Limb (tissue), 2 donors: ENCODE data around the gene FTCDNL1.

ENCODE experiments used
- DNase-seq, 2 donors: peaks; one replicate each; pipeline ENCODE4 v3.0.0-alpha.2; 2016; ENCODE audit errors: extremely low spot score in 2 of 2

FTCDNL1 gene

DNA sequence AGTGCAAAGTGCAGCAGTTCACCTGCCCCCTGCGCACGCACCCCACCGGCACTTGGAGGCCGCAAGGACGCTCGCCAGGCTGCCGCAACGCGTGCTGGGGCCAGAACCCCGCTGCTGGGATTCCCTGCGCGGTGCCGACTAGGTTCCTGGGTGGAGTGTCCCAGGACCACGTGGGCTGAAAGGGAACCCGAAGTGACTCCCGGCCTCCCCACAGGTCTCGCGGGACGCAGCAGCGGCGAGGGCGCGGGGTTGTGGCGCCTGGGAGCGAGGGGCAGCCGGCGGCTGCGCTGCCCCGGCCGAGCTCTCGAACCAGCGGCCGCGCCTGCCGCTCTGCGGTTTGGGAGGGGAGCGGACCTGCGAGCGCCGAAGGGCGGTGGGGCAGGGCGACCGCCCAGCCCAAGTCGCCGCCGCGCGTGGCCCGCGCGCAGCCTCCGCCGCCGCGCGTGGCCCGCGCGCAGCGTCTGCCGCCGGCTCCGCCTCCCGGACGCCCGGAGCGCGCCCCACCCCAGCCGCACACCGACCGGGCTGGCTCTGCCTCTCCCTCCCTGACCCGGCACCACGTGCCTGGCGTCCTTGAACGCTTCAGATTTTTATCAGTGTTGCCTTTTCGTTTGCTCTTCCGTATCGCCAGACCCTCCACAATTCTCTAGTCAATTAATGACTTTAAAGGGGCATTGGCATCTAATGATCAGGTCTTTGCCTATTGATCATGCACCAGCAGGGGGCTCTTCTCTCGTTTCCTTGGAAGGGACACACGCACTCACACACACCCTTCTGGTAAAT lies at the start of gene FTCDNL1:
TSS of gene FTCDNL1 (minus strand) at position 475 of the 783 bp plus-strand sequence. CDS start 2,230 bp downstream, outside the sequence.
- peak; percentile 68 to 76 for DNase-seq

- no peak for DNase-seq
Observed at GRCh38 chr2:199896617-199897016, 45.6 kb upstream of the FTCDNL1 start.

DNA sequence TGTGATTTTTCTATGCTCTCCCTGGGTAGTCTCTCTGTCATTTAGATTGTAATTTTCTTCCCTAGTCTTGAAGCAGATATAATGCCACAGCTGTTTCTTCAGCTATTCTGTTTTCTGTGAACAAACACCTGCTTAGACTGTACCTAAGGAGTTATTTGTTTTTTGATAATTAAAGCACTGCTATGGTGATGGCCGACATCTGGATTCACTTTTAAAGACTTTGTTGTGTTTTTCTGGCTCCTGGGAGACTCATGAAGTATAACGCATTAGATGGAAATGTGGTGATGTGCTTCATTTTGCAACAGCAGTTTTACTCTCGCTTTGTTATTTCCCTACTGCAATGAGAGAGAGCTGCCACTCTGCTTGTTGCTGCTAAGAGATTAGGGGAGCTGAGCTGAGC lies 44.4 kb upstream of the FTCDNL1 start:
- DNase-seq, result peak in 1 of 2 donors; percentile 27

DNA sequence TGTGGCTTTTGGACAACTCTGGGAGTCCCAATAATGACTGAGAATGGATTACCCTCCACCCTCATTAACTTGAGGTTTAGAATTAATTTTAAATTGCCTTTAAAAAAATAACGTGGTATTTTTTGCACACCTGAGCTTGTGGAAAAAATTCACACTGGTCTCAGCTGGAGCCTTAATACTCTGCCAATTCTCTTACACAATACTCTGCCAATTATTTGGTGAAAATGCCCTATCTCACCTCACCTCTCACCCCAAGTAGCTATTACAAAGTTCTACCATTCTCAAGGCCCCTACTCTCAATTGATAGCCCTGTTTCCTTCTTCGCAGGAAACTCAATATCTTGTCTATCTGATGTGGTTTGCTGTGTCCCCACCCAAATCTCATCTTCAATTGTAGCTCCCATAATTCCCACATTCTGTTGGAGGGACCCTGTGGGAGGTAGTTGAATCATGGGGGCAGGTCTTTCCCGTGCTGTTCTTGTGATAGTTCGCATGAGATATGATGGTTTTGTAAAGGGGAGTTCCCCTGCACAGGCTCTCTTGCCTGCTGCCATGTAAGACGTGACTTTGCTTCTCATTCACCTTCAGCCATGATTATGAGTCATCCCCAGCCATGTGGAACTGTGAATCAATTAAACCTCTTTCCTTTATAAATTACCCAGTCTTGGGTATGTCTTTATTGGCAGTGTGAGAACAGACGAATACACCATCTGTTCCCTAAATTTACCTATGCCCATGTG lies 32.7 kb upstream of the FTCDNL1 start:
- DNase-seq, result no peak

GRCh38 chr2:199882667-199883066 lies 31.7 kb upstream of the FTCDNL1 start:
- no peak for DNase-seq

GRCh38 chr2:199875400-199875799 lies 24.4 kb upstream of the FTCDNL1 start:
- DNase-seq, result no peak

DNA sequence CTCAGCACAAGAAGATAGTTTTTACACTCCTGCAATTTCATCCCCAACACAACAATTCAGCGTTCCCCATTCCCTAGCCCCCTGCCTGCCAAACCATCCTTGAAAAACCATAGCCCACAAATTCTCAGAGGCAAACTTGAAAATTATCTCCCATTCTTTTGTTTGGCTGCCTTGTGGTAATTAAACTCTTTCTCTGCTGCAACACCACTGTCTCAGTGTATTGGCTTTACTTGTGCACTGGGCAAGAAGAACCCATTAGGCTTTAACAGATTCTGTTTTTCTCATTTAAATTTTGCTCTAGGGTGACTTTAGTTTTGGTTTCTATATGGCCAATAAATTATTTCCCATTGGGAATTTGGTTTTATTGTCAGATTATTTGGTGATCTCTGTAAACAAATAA lies 23.2 kb upstream of the FTCDNL1 start:
- DNase-seq, result no peak

- DNase-seq, result no peak
Observed at GRCh38 chr2:199870581-199870980, 19.6 kb upstream of the FTCDNL1 start.

DNA sequence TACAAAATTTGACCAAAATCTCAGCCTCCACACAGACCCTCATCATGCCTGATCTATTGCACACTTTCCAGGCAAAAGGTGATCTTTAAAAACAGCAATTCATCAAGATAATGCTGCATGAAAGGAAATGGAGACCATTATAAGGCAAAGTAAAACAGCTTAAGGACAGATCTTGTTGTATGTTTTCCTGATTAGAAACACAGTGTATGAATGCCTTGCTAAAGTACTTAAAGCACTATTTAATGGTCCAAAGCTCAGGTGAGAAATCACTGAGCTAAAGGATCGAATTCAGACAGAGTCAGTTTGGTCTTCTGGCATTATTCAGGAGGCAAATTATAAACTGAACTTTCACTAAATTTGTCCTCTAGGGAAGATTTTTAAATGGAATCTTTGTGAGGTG lies 18.7 kb upstream of the FTCDNL1 start:
- DNase-seq, result no peak

- no peak for DNase-seq
Observed at GRCh38 chr2:199869227-199869541, 18.2 kb upstream of the FTCDNL1 start.

GRCh38 chr2:199868431-199869226 lies 17.6 kb upstream of the FTCDNL1 start:
- no peak for DNase-seq

GRCh38 chr2:199865905-199866304 lies 14.9 kb upstream of the FTCDNL1 start:
- no peak for DNase-seq

DNA sequence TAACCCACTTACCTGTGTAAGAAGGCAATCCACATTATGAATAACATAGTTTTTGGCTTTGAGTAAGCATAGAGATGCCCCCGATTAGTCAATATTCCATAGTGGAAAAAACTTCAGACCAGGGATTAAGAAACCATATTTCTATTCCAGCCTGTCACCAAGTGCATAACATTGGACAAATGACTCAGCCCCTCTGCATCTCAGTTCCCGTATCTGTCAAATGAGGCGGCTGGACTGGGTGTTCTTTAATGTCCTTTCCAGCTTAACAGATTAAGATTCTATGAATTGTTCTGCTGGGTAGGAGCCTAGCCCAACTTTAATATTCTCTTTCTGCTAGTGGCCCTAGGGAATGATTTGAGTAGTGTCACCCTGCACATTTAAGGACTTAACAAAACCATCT lies 11.8 kb upstream of the FTCDNL1 start:
- DNase-seq, result no peak

DNA sequence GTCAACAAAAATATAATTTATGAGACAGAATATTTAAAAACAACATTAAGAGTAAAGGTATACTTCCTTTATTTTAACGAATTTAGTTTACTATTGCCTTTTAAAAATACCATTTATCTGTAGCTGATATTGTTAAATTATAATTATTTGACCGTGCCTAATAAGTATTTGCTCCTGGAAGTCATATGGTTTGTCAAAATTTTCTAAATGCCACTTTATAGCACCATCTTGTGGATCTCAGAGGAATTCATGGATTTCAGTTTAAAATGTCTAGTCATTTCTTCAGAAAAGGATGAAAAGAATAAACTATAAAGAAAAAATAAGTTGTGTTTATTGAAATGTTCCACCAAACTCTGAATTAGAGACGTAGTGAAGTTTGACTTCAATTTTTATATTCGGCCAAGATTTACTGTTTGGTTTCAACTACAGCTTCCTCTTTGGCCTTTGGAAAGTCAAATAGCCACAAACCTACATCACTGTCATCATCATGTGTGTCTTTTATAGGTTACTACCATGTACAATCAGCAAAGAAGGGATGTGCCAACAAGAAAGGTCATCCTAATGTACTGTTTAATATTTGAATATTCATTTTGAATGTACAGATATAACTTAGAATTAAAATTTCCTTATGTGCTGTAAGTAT lies 10.3 kb upstream of the FTCDNL1 start:
- DNase-seq, result peak in 1 of 2 donors; percentile 58

GRCh38 chr2:199855812-199856211 lies 4.8 kb upstream of the FTCDNL1 start:
- no peak for DNase-seq

DNA sequence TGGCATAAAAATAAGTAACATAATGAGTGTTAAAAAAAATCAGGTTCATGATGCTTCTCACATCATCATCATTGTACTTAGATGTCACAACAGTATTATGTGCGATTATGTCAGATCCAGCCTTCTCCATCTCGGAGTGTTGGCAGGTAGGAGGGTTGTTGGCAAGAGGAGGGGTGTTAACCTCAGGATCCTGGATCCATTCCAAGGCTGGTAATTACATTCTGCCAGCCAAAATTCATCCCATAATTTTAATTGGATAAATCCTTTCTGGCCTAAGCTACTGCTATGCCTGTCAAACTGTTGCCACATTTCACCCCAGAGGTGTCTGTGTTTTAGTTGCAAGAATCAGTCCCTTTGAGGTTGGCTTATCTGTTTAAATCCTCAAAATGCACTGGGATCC lies 891 bp upstream of the FTCDNL1 start:
- DNase-seq, result no peak

- DNase-seq, result no peak
Observed at GRCh38 chr2:199851501-199851810, 464 bp upstream of the FTCDNL1 start.

DNA sequence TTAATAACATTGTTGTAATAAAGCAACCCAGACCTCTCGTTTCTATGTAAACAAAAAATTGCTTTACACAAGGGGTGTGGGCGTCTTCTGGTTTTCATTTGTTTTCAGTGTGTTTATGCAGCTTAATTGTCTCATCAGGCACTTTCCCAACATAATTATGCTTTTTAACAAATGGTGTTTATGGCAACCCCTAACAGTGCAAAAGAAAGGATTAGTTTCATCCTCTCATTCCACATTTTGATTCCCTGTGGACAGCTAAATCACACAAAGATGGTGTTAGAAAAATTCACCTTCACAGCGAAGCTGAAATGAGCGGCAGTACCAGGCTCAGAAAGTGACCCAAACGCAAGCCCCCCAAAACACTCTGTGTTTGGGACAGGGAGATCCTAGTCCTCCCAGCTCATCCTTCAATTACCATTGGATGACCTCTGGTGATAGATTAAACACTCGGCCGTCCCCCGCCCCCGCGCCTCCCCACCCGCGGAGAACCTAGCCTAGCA lies 724 bp downstream of the FTCDNL1 start:
- DNase-seq, result no peak

DNA sequence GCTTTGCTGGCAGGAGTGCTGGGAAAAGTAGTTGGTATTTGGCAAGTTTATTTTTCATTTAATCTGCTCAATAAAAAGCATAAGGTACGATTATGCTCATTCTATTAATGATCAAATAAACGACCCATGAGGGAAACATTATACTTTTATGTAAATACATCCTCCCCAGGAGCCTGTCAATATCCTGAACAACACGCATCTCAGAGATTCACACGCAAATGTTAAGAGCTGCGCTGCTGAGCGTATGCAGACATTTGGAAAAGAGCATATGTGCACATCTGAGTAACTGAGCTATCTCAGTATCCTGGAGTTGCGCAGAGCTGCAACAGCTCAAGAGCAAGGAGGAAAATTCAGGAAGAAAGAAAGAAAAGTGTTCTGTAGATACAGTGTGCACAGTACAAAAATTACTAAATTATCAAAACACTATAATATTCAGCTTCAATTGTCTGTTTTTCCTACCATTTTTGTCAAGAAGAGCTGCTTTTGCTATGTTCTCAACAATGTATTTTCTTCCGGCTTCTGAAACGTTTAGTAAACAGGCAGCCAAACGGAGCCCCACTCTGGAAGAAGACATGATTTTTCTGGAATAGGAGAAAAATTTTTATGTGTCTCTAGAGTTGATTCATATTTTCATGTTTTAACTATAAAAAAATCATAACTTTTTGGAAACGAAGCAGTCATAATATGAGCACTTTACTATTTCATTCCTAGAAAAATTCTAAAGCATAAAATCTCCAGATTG lies 2.4 kb downstream of the FTCDNL1 start:
- DNase-seq, result no peak

GRCh38 chr2:199847181-199847864 lies 3.7 kb downstream of the FTCDNL1 start:
- no peak for DNase-seq
